Measurements from ENCODE around the gene UNC5A. TPM values are rescaled to one million over a fixed set of nuclear protein-coding genes. Genes with fewer than 3 reads are reported as not detected.

Gene UNC5A
- total RNA-seq, 1 donor from 2014 or later, result 0.29 TPM

DNA sequence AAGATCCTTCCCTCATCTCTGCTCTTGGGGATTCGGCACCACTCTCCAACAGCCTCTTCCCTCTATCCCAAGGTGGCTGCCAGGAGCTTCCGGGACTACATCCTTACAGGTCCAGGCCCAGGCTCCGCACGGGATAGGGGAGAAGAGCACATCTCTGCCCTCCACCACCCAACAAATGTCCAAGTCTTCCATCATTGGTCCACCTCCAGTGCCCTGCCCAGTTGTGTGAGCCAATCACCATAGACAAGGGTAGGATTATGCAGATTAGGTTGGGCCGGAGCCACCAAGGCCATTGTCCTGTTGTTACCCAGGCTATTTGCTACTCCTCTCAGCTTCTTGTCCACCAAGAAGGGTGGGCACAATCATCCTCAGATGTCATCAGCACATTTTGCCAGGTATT lies 9.1 kb downstream of the UNC5A start:
- DNase-seq (ENCODE audit: low spot score), result no peak

- no peak for DNase-seq (ENCODE audit: low spot score)
These were observed 10.6 kb downstream of the UNC5A start for GRCh38 chr5:176820937-176821336.

DNA sequence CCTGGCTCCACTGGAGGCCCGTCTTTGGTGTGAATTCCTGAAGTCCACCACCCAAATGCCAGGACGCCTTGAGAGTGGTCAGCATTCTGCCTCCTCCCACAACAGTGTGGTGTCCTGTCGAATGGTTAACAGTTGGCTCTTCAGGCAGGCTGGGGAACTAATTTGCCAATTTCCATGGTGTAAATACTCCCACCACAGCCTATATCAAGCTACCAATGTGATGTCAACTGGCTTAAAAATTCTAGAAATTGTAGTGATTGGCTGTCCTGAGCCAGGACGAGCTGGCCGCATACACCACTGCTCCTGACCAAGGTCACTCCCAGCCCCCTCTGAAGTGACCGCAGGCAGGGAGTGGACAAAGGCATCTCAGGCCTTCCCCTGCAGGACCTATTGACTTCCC lies 11.1 kb downstream of the UNC5A start:
- no peak for DNase-seq (ENCODE audit: low spot score)

DNA sequence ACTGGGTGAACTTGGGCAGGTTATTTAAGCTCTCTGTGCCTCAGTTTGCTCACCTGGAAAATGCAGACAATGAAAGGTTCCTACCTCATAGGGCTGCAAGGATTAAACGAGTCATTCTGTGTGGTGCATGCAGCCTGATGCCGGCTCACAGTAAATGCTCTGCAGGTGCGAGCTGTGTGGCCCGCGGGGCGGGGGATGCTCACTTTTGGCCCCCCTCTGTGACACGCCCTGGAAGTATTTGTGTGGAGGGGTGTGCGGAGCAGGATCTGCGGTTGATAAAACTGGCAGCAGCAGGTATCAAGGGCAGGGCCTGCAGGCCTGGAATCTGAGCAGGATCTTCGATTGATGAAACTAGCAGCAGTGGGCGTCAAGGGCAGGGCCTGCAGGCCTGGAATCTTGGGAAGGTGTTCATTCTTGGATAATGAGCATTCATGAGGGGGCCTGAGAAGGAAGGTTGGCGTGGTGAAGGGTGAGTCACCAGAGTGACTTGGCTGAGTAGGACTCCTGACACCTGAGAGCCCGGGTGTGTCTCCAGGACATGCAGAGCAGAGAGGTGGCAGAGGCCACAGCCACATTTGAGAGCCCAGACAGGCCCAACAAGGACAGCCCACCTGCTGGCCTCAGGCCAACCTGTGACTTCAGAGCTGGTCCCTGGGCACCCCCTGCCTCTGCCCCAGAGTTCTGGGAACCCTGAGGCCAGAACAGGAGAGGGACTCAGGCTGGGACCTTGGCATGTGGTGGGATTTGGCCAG lies 11.9 kb downstream of the UNC5A start:
- DNase-seq (ENCODE audit: low spot score), result no peak

DNA sequence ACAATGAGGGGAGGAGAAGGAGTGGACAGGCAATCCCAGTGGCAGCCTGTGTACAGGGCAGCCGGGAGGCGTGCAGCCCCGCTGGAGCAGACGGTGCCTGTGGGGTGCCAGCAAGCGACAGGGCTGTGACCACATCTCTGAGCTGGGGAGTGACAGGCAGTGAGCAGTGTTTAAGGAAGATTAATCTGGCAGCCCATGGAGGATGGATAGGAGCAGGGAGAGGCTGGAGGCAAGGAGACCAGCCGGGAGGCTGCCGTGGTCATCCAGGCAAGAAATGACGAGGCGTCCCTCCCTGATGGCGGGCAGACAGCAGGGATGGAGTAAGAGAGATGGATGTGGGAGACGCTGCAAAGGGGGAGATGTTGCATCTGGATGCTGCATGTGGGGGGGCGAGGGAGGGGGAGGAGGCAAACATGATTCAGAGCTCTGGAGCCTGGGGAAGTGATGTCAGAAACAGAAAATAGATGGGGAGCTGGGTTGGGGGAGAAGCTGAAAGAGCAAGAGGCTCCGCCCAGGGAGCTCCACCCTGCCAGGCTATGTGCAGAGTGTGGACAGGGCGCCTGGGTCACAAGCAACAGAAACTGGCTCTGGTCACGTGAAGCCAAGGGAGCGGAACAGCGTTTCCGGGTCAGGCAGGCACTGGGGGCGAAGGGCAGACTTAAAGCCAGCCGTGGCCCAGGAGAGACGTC lies 12.6 kb downstream of the UNC5A start:
- no peak for DNase-seq (ENCODE audit: low spot score)

DNA sequence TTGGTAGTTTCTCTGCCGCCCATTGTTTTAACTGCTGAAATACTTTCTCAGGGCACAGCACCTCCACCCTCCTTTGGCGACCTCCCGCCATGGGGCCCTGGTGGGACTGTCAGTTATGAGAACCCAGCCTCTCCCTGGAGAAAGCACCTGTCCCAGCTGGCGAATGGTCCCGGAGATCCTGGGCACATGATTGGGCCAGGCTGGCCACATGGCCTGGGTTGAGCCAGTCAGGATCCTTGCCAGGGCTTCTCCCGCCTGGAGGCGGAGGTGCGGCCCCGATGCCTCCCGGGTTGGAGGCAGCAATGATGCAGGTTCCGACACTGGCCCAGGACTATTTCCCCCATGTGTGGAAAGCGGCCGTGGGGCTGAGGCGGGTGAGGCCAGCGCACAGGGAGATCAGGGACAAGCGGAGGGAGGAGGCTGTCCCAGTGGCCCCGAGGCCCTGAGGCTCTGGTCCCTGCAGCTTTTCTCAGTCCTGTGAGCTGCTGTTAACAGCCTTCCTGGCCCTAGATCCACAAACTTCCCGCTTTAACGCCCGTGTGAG lies 13.6 kb downstream of the UNC5A start:
- DNase-seq (ENCODE audit: low spot score), result no peak

DNA sequence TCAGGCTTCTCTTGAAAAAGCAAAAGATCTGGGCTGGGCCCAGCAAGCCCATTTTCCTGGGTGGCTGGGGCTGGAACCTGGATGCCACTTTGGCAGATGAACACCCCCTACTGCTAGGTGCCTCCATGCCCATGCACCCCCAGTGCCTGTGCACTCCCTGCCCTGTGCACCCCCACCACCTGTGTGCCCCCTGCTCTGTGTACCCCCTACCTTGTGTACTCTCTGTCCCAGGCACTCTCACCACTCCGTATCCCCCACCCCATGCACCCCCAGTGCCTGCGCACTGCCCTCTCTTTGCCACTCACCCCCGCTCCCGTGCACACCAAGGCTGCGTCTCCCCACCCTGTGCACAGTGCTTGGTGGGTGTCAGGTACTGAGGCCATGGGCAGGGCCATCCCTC lies 14.2 kb downstream of the UNC5A start:
- DNase-seq (ENCODE audit: low spot score), result no peak

DNA sequence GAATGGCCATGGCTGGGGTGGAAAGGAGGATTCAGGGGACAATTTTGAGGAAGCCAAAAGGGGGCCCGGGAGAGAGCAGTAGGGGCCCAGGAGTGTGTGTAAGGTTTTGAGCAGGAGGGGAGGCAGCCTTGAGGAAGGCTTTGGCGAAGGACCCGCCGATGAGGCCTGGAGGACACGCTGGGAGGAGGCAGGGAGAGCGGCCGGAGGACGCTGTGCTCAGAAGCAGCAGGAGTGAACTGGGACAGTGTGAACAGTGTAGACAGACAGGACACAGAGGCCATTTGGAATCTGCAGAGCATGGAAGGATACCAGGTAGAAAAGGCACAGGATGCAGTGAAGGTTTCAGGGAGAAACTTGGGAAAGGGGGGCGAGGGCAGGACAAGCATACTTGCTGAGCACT lies 14.9 kb downstream of the UNC5A start:
- no peak for DNase-seq (ENCODE audit: low spot score)

DNA sequence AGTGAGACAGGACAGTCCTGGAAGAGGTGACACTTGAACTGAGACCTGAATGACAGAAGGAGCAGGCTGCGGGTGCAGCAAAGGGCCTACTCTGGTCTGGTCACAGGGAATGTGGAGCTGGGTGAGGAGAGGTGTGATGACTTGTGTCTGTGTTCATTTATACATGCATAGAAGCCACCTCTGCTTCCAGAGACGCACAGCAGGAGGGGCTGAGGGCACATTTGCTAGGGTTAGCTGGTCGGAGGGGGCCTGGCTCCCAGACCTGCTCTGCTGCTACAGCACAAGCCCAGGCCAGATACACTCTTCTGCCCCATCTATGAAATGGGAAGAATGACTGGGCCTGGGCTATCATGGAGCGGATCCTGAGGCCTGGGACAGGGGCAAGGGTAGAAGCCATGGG lies 15.6 kb downstream of the UNC5A start:
- no peak for DNase-seq (ENCODE audit: low spot score)

DNA sequence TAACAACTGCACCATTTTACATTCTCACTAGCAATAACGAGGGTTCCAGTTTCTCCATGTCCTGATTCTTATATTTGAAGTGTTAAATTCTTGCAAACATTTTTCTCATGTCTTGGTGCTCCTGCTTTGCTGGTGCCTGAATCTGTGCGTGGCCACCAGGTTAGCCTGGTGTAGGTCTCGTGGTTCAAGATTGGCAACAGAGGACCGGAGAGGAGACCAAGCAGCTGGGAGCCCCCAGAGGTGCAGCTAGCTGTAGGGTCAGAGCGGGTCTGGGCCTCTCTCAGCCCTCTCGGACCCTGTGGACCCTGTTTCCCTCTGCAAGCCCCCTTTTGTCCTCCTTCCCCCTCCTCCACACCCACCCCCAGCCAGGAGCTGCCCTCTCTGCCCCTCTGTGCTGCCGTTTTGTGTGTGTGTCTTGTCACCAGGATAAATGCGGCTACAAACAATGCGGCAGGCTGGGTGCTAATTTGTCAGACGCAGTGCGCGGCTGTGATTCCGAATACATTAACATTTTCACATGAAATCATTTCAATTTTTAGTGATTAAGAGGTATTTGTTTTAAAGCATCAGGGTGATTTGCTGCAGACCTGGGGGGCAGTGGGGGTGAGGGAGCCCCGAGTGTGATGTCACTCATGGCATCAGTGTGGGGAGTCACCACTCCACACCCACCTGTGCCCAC lies 17.5 kb downstream of the UNC5A start:
- no peak for DNase-seq (ENCODE audit: low spot score)

DNA sequence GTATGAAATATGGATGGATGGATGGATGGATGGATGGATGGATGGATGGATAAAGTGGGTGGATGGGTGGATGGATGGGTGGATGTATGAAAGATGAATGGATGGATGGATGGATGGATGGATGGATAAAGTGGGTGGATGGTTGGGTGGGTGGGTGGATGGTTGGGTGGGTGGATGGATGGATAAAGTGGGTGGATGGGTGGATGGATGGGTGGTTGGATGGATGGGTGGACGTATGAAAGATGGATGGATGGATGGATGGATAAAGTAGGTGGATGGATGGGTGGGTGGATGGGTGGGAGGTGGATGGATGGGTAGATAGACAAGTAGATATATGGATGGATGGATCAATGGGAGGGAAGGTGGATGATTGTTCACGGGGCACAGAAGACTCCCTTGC lies 19.0 kb downstream of the UNC5A start:
- no peak for DNase-seq (ENCODE audit: low spot score)

GRCh38 chr5:176830422-176830994 lies 20.1 kb downstream of the UNC5A start:
- no peak for DNase-seq (ENCODE audit: low spot score)

GRCh38 chr5:176830995-176831423 lies 20.6 kb downstream of the UNC5A start:
- DNase-seq (ENCODE audit: low spot score), result no peak

GRCh38 chr5:176831425-176831824 lies 21.1 kb downstream of the UNC5A start:
- DNase-seq (ENCODE audit: low spot score), result no peak

- DNase-seq (ENCODE audit: low spot score), result no peak
These were observed 21.8 kb downstream of the UNC5A start for GRCh38 chr5:176832162-176832561.

DNA sequence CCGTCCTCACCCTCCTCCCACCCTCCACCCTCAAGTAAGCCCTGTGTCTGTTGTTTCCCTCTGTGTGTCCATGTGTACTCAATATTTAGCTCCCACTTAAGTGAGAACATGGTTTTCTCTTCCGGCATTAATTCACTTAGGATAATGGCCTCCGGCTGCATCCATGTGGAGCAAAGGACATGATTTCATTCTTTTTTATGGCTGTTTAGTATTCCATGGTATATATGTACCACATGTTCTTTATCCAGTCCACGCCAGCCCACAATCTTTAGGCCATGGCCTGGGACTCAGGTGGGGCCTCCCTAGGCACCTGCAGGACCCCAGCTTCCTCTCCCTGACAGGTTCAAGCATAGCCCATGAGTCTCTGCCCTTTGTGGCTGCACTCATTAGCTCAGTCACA lies 22.9 kb downstream of the UNC5A start:
- DNase-seq (ENCODE audit: low spot score), result no peak

DNA sequence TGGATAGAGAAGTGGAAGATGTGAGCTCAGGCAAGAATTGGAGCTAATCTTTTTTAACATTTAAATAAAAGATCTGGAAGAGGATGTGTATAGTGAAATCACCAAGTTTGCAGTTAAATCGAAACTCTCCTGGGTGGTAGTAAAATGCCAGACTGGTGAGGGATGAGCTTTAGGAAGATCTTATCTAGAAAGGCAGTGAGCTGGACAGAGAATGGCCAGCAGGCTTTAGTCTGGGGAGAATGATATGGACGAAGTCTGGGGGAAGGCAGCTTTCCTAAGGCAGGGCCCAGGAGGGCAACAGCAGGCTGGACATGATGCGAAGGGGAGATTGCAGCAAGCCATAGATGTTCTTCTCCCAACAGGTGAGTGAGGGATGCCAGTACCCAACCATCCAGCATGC lies 25.6 kb downstream of the UNC5A start:
- DNase-seq (ENCODE audit: low spot score), result no peak

GRCh38 chr5:176836811-176837706 lies 26.7 kb downstream of the UNC5A start:
- no peak for DNase-seq (ENCODE audit: low spot score)

DNA sequence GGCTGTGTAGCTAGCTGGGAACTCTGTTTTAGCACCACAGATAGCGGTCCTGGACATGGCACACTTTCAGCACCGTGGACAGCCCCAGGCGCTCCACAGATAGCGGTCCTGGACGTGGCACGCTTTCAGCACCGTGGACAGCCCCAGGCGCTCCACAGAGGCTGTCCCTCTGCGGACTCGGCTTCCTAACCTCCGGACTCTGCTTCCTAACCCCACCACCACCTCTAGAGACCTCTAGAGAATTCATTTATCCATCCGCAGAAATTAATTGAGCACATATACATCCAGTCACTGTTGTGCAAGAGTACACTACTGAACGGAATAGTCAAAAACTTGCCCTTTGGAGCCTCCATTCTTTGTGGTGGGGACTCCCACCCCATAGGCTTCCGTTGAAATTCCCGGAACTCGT lies 27.4 kb downstream of the UNC5A start:
- no peak for DNase-seq (ENCODE audit: low spot score)

- DNase-seq (ENCODE audit: low spot score), result no peak
These were observed 33.3 kb downstream of the UNC5A start for GRCh38 chr5:176843673-176844072.

DNA sequence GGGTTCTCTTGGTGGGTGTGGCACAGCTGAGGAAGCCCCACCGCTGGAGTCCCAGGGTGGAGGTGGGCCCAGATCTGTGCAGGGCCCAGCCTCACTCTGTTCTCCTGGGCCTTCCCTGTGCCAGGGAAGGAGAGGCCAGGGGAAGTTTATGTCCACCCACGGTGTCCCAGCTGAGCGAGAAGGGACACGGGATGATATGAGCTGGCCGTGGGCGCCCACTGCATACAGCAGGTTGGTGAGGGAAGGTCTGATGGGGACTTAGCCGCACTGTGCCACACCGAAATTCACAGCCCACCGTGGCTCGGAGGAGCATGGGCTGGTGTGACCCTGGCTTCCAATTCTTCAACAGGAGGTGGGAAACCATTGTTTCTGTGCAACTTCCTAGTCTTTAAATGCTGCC lies 33.9 kb downstream of the UNC5A start:
- no peak for DNase-seq (ENCODE audit: low spot score)

Measured in mesenteric fat pad (tissue), 1 donor.